DMS114 treated with DMSO at 0.1 percent for 48 hours (cell line): ENCODE results near the gene TSPAN11.
"Not testable (repeated sequence)": the region's sequence is repeated elsewhere in the genome, so short reads cannot be mapped to it uniquely, and the experiment has no call there.

ENCODE experiments used
- DNase-seq: peaks from one replicate; lab custom pipeline; 2025; ENCODE audit not compliant: unreplicated experiment; lab: John Stamatoyannopoulos, UW

Gene TSPAN11

GRCh38 chr12:31000751-31001150, 74.2 kb downstream of the TSPAN11 start:
- DNase-seq = no peak

DNA sequence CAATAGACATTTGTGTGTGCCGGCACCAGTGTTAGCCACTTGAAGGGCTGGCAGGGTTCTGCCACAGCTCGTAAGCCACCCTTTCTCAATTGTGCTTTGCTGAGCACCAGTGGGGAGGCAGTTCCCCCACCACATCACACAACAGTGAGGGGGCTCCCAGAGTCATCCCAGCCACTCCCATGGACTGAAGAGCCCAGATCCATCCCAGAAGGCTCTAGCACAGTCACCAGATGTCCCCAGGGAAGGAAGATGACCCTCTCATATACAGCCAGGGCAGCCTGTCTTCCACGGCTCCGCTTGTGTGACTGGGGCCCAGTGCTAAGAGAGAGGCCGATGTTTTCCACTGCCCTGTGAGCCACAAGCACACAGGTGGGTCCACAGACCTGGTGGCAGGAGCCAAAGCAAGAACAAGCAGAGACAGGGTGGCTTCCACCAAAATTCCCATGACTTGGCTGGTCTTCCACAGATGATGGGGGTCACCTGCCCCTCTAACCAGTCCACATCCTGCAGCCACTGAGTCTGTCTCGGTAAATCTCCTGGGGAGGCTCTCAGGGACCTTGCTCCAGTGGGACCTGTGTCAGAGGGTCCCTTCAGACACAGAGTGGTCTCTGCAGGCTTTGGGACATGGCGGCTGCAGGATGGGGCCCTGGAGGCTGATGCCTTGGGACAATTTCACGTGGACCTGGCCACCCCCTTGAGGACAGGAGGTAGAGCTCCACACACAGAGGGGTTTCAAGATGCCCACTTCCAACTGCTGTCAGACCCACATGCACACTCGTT, 75.2 kb downstream of the TSPAN11 start:
- DNase-seq = no peak

DNA sequence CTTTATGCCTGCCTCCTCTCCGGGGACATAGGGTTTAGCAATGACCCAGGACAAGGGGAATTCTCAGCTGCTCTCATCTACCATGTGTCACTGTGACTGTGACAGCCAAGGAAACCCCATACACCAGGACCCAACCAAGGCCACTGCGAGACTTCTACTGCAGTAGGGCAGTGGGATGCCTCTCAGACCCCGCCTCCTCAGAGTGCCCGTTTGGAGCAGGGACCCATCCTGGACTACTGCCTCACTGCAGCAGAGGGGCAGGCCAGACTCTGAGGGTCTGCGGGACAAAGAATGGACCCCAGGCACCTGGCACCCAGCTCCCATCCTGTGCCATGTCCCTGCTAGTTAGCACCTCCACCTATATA, 75.8 kb downstream of the TSPAN11 start:
- DNase-seq = no peak

GRCh38 chr12:31002999-31003398, 76.5 kb downstream of the TSPAN11 start:
- DNase-seq = no peak

DNA sequence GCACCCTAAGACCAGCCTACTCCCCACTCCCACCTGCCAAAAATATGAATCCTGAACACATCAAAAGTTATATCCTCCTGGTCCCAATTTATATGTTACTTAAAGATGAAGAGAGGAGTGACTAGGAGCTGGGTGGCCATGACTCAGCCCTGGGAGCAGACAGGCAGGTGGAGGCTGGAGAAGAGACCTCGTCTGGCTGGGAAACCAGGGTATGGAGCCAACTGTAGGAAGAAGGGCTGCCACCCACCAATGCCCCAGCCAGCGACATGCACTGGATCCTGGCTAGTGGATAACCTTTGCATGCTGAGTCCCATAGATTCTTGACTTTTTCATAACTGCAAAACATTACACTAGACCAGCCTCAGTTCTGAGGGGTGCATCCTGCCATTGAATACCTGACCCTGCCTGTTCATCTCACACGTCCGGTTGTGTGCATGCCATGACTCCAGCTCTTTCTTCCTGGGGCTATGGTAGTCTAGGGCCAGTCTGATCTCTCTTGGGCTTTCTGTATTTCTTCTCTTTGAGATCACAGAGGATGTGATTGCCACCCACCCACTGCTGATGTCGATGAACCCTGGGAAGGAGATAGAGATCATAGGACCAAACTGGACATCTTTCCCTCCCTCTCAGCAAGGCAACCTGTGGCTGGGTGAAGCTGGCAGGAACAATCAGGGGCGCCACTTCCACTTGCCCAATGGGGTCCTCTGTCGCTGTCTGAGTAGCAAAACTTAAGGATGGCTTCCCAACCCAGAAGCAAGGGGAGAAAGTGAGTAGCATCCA, 77.5 kb downstream of the TSPAN11 start:
- no peak for DNase-seq

DNA sequence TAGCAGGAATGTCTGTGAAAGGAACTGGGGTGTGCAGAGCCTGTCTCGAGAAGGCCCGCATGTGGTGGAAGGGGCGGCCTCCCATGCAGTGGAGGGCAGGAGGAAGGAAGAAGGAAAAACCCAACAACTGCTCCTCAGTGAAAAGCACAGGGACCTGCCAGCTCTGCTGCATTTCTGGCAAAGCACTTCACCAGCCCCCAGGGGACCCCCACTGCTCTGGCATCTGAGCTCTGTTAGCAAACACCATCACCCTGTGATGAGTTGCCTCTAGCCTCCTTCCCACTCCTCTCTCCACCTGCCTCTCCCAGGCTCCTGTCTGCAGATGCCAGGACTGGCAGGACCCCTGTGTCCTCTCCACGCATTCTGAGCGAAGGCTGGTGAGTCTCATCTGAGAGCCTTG, 78.1 kb downstream of the TSPAN11 start:
- DNase-seq = no peak

- DNase-seq = no peak
Measured at GRCh38 chr12:31005256-31005943, 78.9 kb downstream of the TSPAN11 start.

DNA sequence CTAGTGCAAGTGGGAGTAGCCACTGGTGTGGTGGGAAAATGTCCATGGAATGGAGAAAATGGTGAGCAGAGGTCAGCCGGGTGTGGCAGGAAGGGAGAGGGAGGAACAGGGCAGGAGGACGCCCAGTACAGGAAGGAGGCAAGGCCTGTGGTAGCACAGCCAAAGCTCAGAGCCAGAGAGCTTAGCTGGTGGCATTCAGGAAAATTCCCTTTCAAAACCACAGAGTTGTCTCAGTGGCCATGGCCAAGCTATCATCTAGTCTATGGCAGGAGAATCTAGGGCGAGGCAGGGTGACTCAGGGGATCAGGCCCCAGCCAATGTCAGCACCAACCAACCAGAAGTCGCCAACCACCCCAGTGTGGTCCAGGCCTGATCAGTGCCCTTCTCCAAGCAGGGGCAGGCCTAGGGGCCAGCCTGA, 79.4 kb downstream of the TSPAN11 start:
- no peak for DNase-seq

- no peak for DNase-seq
Measured at GRCh38 chr12:31006416-31007152, 80.0 kb downstream of the TSPAN11 start.

- no peak for DNase-seq
Measured at GRCh38 chr12:31007153-31007495, 80.6 kb downstream of the TSPAN11 start.

- no peak for DNase-seq
Measured at GRCh38 chr12:31007636-31008175, 81.2 kb downstream of the TSPAN11 start.

DNA sequence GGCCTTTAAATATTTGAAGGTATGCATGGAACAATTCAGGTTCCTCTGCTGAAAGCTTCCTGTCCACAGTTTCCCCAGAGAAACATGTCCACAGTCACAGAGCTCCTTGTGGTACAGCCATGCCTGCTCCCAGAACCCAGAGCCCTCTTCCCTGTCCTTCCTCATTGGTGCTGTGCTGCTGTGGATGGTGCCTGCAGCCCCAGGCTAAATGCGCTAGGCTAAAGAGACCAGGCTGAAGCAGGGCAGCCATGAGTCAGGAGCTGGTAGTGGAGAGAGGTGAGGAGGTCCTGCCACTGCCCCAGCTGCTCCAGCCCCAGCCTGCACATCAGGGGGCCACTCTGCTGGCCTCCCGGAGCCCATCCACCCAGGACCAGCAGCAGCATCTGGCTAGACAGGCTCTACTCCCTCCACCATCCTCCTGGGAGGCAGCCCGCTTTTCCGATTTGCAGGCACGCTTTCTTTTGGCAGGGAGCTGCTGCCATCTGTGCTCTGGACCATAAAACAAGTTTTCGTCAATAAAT, 81.8 kb downstream of the TSPAN11 start:
- no peak for DNase-seq

DNA sequence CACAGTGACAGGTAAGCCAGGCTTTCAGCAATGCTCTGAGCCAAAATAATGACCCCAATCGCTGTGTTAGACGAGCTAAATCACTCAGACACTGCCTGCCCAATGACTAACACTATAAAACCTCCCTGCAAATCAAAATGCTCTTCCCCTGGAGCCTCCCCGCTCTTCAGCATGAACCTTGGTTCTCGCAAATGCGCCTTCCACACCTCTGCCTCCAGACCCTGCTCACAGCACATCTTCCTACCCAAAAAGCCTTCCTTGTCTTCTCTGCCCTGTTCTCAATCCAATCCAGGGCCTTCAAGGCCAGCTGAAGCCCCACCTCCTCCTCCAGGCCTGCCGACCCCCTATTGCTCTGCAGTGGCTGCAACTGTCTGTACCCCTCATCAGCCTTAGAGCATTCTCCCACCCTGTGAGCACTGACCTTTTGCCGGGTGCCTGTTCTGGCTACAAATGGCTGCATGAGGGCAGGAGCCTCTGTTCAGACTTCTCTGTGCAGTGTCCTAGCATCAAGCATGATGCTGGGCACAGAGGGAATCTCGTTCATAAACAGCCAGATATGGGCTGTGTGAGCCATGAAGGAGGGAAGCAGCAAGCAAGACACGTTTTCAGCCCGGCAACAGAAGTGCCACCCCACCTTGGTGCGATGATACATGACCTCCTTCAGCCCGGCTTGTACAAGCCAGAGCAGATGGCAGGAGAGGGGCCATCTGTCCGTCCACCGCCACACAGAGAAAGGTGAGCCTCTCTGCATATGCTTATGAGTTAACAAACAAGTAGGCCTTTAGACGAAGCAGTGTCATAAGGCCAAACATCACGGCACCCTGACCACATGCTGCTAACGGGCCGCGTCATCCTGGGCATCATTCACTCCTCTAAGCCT, 82.7 kb downstream of the TSPAN11 start:
- DNase-seq = no peak

DNA sequence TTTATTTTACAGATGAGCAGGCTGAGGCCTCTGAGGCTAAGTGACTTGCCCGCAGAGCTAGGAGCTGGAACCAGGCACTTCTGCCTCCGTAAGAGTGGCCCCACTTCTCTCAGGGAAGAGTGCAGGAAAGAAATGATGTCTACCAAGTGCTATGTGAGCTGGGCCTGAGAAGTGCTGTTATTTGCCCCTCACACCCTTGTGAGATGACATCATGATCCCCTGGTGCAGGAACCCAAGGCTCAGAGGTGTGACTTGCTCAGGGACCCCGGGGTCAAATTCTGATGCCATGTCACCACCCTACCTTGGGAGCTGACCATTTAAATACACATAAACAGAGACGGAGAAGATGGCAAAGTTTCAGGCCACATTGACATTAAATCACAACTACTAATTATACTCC, 83.4 kb downstream of the TSPAN11 start:
- no peak for DNase-seq

DNA sequence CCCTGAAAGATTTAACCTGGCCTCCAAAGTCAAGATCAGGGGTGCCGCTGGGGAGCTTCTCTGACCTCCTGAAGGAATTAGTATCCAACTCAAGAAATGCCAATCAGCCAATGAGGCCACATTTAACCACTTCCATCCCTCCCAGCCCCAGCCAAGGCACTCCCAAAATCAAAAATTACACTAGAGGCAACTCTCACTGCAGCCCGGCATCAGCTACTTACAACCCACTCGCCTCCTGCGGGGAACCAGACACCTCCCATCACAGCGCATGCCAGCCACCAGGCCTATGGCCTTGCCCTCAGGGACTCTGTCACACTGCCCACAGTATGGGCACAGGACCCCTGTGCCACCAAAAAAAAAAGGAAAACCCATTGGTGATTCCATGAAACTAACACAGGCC, 84.8 kb downstream of the TSPAN11 start:
- DNase-seq = no peak

DNA sequence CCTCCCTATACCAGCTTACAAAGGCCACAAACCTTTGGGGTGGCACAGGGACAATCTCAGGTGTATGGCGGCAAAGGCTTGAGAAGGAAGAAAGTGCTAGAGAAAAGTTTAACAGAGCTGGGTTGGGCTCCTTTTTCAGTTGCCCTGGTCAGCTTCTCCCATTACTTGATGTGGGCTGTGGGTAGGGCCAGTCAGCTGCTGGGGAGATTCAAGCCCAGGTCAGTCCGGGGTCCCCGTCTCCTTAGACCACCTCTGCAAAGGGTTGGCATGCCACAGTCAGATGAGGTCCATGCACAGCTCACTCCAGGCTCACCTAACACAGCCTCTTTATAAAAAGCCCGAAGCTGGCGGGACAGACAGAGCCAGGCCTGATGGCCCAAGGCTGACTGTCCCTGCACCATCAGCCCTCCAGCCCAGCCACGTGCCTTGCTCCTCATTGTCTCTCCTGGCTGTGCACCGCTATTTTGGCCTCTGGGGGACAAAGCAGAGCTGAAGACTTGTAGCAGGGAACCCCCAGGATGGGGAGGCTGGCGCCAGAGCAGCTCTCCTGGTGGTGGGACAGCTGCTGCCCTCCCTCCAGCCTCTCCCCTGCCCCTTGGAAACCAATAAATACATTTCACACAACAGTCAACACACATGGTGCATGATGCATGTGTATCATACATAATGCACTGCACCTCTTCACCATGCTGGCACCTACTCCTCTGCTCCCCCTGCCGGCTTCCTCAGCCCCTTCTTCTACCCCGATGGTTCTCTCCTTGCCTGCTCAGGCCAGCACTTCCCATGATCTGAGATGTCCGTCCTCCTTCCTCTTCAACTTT, 85.4 kb downstream of the TSPAN11 start:
- no peak for DNase-seq

GRCh38 chr12:31012567-31012891, 86.0 kb downstream of the TSPAN11 start:
- DNase-seq = not testable (repeated sequence)

GRCh38 chr12:31015215-31015614, 88.7 kb downstream of the TSPAN11 start:
- DNase-seq = no peak

- no peak for DNase-seq
Measured at GRCh38 chr12:31016057-31016456, 89.5 kb downstream of the TSPAN11 start.
